HepG2 (cell line): ENCODE data around the gene OPRL1. TPM values are rescaled to one million over a fixed set of nuclear protein-coding genes. Genes with fewer than 3 reads are reported as not detected.

Experiments
- ETV5 ChIP-seq: IDR thresholded peaks from 2 replicates; pipeline ENCODE4 v1.6.1; 2018; ENCODE audit warnings: missing biosample characterization, missing genetic modification reagents, inconsistent platforms, borderline replicate concordance
- ETV6 ChIP-seq: sonication (generic); formaldehyde crosslinking; conservative IDR thresholded peaks from 2 replicates; pipeline ENCODE4 v1.4.0; 2020; ENCODE audit warnings: missing genetic modification reagents
- RFX3 ChIP-seq: IDR thresholded peaks from 2 replicates; pipeline ENCODE4 v1.6.1; 2016; ENCODE audit warnings: missing biosample characterization, missing genetic modification reagents
- YY1 ChIP-seq: IDR thresholded peaks from 2 replicates; pipeline ENCODE4 v1.6.1; 2011; ENCODE audit warnings: low read length, low read depth, moderate library complexity, mild to moderate bottlenecking; ENCODE audit not compliant: insufficient read depth, insufficient replicate concordance
- ZFX ChIP-seq: sonication (generic); formaldehyde crosslinking; IDR thresholded peaks from 2 replicates; pipeline ENCODE4 v1.4.0; 2020; ENCODE audit warnings: mild to moderate bottlenecking, low read depth, missing genetic modification reagents, moderate library complexity
- ZNF773 ChIP-seq: sonication (generic); formaldehyde crosslinking; IDR thresholded peaks from 2 replicates; pipeline ENCODE4 v1.4.0; 2020; ENCODE audit warnings: missing genetic modification reagents, borderline replicate concordance
- ZNF792 ChIP-seq: IDR thresholded peaks from 2 replicates; pipeline ENCODE4 v1.6.1; 2016
- polyA plus RNA-seq, 8 experiments: library from polyadenylated mRNA; depleted of rRNA in 3 of 8; stranded (reverse) in 7 of 8; unstranded in 1 of 8; fragments of >200 nt; fragmentation: Illumina TruSeq in 4 of 8; extraction: Trizol in 4 of 8; gene quantifications; 2 replicates each; pipeline versions ENCODE4 v1.2.1 to v1.2.3, GENCODE V29; 2011 to 2016; ENCODE audit warnings: low read depth in 4 of 8, missing spikeins in 1 of 8, mixed read lengths in 1 of 8; ENCODE audit not compliant: insufficient read depth in 1 of 8
- total RNA-seq, 5 experiments: library from RNA; depleted of rRNA; stranded (reverse); fragments of >200 nt; fragmentation: Illumina TruSeq; extraction: Trizol; gene quantifications; 2 replicates each; pipeline ENCODE4 v1.2.3, GENCODE V29; 2016; ENCODE audit warnings: low read depth in 1 of 5
- TF ChIP-seq, protein P1 (sequence below): sonication (generic); formaldehyde crosslinking; IDR thresholded peaks from 2 replicates; pipeline ENCODE4 v1.4.0; 2020; ENCODE audit warnings: missing genetic modification reagents
- TF ChIP-seq, protein P2 (sequence below): sonication (generic); formaldehyde crosslinking; conservative IDR thresholded peaks from 2 replicates; pipeline ENCODE4 v1.8.0; 2022; ENCODE audit warnings: missing genetic modification reagents
- TF ChIP-seq, protein P3 (sequence below): sonication (generic); formaldehyde crosslinking; IDR thresholded peaks from 2 replicates; pipeline ENCODE4 v1.4.0; 2020; ENCODE audit warnings: mild to moderate bottlenecking, missing genetic modification reagents
- TF ChIP-seq, protein P4 (sequence below): IDR thresholded peaks from 2 replicates; pipeline ENCODE4 v1.6.1; 2016; ENCODE audit warnings: low read depth
- TF ChIP-seq, protein P5 (sequence below): sonication (generic); formaldehyde crosslinking; IDR thresholded peaks from 2 replicates; pipeline ENCODE4 v1.4.0; 2020; ENCODE audit warnings: missing genetic modification reagents
- TF ChIP-seq, protein P6 (sequence below): sonication (generic); formaldehyde crosslinking; IDR thresholded peaks from 2 replicates; pipeline ENCODE4 v1.5.1; 2020; ENCODE audit warnings: missing genetic modification reagents, mild to moderate bottlenecking, borderline replicate concordance

The OPRL1 gene
- total and polyA plus RNA-seq, 2 of the 13 experiments (the other 11 are each of a cell fraction or from before 2014, with no cell fraction given), result 0.35 to 0.71 TPM

DNA sequence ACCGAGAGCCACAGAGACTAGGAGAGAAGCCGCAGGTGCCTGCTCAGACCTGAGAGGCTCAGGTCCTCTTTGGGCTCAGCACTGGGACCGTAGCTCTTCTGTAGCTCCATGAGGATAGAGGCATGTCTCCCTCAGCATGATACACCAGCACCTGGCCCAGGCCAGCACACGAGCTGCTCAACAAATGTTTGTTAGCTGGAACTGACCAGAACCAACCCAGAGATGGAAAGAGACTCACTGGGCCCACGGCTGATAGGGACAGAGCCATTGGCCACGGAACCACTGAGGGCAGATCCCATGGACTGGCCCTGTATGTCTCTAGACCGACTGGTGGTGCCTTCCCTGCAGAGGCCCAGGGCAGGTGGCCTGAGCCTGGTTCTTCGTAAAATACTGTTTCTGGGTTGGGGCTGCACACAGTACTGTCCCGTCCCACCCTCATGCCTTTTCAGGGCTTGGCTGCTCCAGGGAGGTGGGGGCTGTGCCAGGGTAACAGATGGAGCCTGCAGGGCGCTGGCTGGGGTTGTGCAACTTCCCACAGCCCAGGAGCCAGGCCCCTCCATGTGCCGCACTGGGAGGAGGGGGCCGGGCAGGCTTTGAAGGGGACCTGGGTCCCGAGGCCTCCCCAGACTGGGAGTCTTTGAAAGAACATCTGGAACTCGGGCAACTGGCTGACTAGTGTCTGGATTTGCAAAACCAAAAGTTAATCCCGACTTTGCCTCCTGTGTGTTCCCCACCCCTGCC, 38.7 kb upstream of the OPRL1 start (continued):
- TF ChIP-seq ETV6 (CRISPR knock-in tag), result no peak
- TF ChIP-seq, protein P1, sequence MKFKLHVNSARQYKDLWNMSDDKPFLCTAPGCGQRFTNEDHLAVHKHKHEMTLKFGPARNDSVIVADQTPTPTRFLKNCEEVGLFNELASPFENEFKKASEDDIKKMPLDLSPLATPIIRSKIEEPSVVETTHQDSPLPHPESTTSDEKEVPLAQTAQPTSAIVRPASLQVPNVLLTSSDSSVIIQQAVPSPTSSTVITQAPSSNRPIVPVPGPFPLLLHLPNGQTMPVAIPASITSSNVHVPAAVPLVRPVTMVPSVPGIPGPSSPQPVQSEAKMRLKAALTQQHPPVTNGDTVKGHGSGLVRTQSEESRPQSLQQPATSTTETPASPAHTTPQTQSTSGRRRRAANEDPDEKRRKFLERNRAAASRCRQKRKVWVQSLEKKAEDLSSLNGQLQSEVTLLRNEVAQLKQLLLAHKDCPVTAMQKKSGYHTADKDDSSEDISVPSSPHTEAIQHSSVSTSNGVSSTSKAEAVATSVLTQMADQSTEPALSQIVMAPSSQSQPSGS (CRISPR knock-in tag), result 0 out of 2 replicates have a peak, but pooled peaks have one; percentile 47
- TF ChIP-seq, protein P2, sequence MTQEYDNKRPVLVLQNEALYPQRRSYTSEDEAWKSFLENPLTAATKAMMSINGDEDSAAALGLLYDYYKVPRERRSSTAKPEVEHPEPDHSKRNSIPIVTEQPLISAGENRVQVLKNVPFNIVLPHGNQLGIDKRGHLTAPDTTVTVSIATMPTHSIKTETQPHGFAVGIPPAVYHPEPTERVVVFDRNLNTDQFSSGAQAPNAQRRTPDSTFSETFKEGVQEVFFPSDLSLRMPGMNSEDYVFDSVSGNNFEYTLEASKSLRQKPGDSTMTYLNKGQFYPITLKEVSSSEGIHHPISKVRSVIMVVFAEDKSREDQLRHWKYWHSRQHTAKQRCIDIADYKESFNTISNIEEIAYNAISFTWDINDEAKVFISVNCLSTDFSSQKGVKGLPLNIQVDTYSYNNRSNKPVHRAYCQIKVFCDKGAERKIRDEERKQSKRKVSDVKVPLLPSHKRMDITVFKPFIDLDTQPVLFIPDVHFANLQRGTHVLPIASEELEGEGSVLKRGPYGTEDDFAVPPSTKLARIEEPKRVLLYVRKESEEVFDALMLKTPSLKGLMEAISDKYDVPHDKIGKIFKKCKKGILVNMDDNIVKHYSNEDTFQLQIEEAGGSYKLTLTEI, result no peak
- TF ChIP-seq RFX3, result 0 out of 2 replicates have a peak, but pooled peaks have one; percentile 34
- TF ChIP-seq, protein P3, sequence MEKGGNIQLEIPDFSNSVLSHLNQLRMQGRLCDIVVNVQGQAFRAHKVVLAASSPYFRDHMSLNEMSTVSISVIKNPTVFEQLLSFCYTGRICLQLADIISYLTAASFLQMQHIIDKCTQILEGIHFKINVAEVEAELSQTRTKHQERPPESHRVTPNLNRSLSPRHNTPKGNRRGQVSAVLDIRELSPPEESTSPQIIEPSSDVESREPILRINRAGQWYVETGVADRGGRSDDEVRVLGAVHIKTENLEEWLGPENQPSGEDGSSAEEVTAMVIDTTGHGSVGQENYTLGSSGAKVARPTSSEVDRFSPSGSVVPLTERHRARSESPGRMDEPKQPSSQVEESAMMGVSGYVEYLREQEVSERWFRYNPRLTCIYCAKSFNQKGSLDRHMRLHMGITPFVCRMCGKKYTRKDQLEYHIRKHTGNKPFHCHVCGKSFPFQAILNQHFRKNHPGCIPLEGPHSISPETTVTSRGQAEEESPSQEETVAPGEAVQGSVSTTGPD (CRISPR knock-in tag), result no peak
- TF ChIP-seq, protein P4, sequence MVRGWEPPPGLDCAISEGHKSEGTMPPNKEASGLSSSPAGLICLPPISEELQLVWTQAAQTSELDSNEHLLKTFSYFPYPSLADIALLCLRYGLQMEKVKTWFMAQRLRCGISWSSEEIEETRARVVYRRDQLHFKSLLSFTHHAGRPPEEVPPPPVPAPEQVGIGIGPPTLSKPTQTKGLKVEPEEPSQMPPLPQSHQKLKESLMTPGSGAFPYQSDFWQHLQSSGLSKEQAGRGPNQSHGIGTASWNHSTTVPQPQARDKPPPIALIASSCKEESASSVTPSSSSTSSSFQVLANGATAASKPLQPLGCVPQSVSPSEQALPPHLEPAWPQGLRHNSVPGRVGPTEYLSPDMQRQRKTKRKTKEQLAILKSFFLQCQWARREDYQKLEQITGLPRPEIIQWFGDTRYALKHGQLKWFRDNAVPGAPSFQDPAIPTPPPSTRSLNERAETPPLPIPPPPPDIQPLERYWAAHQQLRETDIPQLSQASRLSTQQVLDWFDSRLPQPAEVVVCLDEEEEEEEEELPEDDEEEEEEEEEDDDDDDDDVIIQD (CRISPR knock-in tag), result no peak
- TF ChIP-seq, protein P5, sequence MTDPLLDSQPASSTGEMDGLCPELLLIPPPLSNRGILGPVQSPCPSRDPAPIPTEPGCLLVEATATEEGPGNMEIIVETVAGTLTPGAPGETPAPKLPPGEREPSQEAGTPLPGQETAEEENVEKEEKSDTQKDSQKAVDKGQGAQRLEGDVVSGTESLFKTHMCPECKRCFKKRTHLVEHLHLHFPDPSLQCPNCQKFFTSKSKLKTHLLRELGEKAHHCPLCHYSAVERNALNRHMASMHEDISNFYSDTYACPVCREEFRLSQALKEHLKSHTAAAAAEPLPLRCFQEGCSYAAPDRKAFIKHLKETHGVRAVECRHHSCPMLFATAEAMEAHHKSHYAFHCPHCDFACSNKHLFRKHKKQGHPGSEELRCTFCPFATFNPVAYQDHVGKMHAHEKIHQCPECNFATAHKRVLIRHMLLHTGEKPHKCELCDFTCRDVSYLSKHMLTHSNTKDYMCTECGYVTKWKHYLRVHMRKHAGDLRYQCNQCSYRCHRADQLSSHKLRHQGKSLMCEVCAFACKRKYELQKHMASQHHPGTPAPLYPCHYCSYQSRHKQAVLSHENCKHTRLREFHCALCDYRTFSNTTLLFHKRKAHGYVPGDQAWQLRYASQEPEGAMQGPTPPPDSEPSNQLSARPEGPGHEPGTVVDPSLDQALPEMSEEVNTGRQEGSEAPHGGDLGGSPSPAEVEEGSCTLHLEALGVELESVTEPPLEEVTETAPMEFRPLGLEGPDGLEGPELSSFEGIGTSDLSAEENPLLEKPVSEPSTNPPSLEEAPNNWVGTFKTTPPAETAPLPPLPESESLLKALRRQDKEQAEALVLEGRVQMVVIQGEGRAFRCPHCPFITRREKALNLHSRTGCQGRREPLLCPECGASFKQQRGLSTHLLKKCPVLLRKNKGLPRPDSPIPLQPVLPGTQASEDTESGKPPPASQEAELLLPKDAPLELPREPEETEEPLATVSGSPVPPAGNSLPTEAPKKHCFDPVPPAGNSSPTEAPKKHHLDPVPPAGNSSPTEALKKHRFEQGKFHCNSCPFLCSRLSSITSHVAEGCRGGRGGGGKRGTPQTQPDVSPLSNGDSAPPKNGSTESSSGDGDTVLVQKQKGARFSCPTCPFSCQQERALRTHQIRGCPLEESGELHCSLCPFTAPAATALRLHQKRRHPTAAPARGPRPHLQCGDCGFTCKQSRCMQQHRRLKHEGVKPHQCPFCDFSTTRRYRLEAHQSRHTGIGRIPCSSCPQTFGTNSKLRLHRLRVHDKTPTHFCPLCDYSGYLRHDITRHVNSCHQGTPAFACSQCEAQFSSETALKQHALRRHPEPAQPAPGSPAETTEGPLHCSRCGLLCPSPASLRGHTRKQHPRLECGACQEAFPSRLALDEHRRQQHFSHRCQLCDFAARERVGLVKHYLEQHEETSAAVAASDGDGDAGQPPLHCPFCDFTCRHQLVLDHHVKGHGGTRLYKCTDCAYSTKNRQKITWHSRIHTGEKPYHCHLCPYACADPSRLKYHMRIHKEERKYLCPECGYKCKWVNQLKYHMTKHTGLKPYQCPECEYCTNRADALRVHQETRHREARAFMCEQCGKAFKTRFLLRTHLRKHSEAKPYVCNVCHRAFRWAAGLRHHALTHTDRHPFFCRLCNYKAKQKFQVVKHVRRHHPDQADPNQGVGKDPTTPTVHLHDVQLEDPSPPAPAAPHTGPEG (CRISPR knock-in tag), result peak; percentile 67
- TF ChIP-seq ZNF792 (CRISPR knock-in tag), result no peak
- TF ChIP-seq ETV5 (CRISPR knock-in tag), result peak; percentile 42
- TF ChIP-seq, protein P6, sequence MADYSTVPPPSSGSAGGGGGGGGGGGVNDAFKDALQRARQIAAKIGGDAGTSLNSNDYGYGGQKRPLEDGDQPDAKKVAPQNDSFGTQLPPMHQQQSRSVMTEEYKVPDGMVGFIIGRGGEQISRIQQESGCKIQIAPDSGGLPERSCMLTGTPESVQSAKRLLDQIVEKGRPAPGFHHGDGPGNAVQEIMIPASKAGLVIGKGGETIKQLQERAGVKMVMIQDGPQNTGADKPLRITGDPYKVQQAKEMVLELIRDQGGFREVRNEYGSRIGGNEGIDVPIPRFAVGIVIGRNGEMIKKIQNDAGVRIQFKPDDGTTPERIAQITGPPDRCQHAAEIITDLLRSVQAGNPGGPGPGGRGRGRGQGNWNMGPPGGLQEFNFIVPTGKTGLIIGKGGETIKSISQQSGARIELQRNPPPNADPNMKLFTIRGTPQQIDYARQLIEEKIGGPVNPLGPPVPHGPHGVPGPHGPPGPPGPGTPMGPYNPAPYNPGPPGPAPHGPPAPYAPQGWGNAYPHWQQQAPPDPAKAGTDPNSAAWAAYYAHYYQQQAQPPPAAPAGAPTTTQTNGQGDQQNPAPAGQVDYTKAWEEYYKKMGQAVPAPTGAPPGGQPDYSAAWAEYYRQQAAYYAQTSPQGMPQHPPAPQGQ, result no peak
- TF ChIP-seq ZFX, result peak; percentile 85
- no peak for TF ChIP-seq ZNF773 (CRISPR knock-in tag)
- peak; percentile 31 for TF ChIP-seq YY1
